ENCODE measurements around the gene TRAFD1. TPM values are rescaled to one million over a fixed set of nuclear protein-coding genes. Genes with fewer than 3 reads are reported as not detected.
A peak's percentile ranks its signal among the peaks of the same experiment; 100 is the strongest.

The TRAFD1 gene
- total and polyA plus RNA-seq, 9 of the 15 experiments (the other 6 are each of a cell fraction or from before 2014, with no cell fraction given), result 41.3 to 85.5 (median 54.5) TPM

- Histone ChIP-seq H3K27me3 (ENCODE audit: control insufficient read depth in 2 of 2, insufficient read depth in 2 of 2, low read length in 2 of 2) (no peaks in the 10 kb centered on the region), H3K36me3 (ENCODE audit: control insufficient read depth, insufficient read depth, low read length) (peaks cover 24% of the 10 kb centered on the region; the same call in 2 of the 3 replicates), H3K9me1 (ENCODE audit: control insufficient read depth, insufficient read depth, low read length) (no peaks in the 10 kb centered on the region), H2AFZ (ENCODE audit: low read depth, low read length) (no peak overlapping the region), H3K79me2 (ENCODE audit: control insufficient read depth, insufficient read depth, low read length) (no peaks in the 10 kb centered on the region), H3K4me3 (no peak overlapping the region), H3K4me1 (replicated peaks in 1 of 2; ENCODE audit: control insufficient read depth in 2 of 2, insufficient read depth in 2 of 2, low read length in 2 of 2) (peaks cover 0 to 25% of the 10 kb centered on the region in 2 experiments; a peak in 2 of 5 replicates), H3K27ac (ENCODE audit: extremely low read depth, low read depth, low read length) (no peak overlapping the region), H3K9ac (ENCODE audit: insufficient read depth in 1 of 2, low read depth in 2 of 2, low read length in 2 of 2) (peak overlapping the region in 1 of 2 experiments; percentile 71; a peak in 2 of 4 replicates), H3K9me3 (replicated peaks; ENCODE audit: control insufficient read depth, insufficient read depth, low read depth, low read length) (no peaks in the 10 kb centered on the region), H3K4me2 (ENCODE audit: insufficient read depth, low read length) (no peak overlapping the region), H4K20me1 (replicated peaks; ENCODE audit: control insufficient read depth, insufficient read depth, low read length) (no peaks in the 10 kb centered on the region)
- FAIRE-seq, result no peak
- ATAC-seq, result no peak
- ChIA-PET CTCF (ENCODE audit: low intra/inter-chr PET ratio) (no interaction called here), POLR2A (interaction anchor here (0.6 to 0.9 kb wide), 3 partner anchors 10 to 311 kb away, joined by 3 read pairs; no protein-coding TSS in a partner anchor)
- no peak for DNase-seq (ENCODE audit: extremely low read depth in 1 of 4, low spot score in 3 of 4)
- no TSS peak for BruUV-seq (replicated peaks)
- intact Hi-C loops (cut with micrococcal nuclease), result no loop called here
- in situ Hi-C loops (cut with MboI), result no loop called here
- 80% methylated on average over 8 of the region's 8 CpGs for WGBS (ENCODE audit: insufficient coverage, low coverage, missing lambda C conversion rate)
- TF ChIP-seq MTF1 (CRISPR knock-in tag; IDR thresholded peaks at IDR 0.05; ENCODE audit: borderline replicate concordance) (no peak), GTF3C2 (IDR thresholded peaks at IDR 0.05; ENCODE audit: borderline replicate concordance, extremely low read depth, insufficient read length) (no peak), ETS2 (tag; IDR thresholded peaks at IDR 0.05; ENCODE audit: borderline replicate concordance, poor library complexity, severe bottlenecking) (no peak), SAFB (IDR thresholded peaks at IDR 0.05; ENCODE audit: borderline replicate concordance, low read depth, low read length) (no peak), ARID2 (IDR thresholded peaks at IDR 0.05) (no peak), ZNF766 (CRISPR knock-in tag; conservative IDR thresholded peaks at IDR 0.05) (no peak), FOXA3 (CRISPR knock-in tag; conservative IDR thresholded peaks at IDR 0.05 in 1 of 2, IDR thresholded peaks at IDR 0.05 in 1 of 2) (no peak), BCL6 (CRISPR knock-in tag; IDR thresholded peaks at IDR 0.05) (no peak), HDAC2 (IDR thresholded peaks at IDR 0.05) (no peak), CHD2 (IDR thresholded peaks at IDR 0.05; ENCODE audit: low read depth, low read length) (no peak), TAF15 (IDR thresholded peaks at IDR 0.05; ENCODE audit: low read depth, low read length) (no peak), RBBP5 (IDR thresholded peaks at IDR 0.05; ENCODE audit: borderline replicate concordance, insufficient read depth, low read length, poor library complexity, severe bottlenecking) (no peak), RNF219 (CRISPR knock-in tag; IDR thresholded peaks at IDR 0.05) (no peak), ADNP (tag; IDR thresholded peaks at IDR 0.05) (no peak), GATAD2A (IDR thresholded peaks at IDR 0.05) (no peak), FOXK1 (CRISPR knock-in tag; IDR thresholded peaks at IDR 0.05; ENCODE audit: borderline replicate concordance) (no peak), HIVEP1 (CRISPR knock-in tag; IDR thresholded peaks at IDR 0.05) (no peak), ILF3 (IDR thresholded peaks at IDR 0.05; ENCODE audit: borderline replicate concordance) (no peak)
Measured at GRCh38 chr12:112168561-112168971, 43.2 kb downstream of the TRAFD1 start.
